Coronary artery (tissue), 2 donors: ENCODE results near the gene SMPD4.
"Not testable (repeated sequence)": the region's sequence is repeated elsewhere in the genome, so short reads cannot be mapped to it uniquely, and the experiment has no call there.

Experiments
- DNase-seq: peaks from one replicate; pipeline ENCODE4 v3.0.0-alpha.2; 2017; ENCODE audit warnings: low spot score
- H3K27ac ChIP-seq, 2 donors: fragments of 200-600 bp; sonication (generic); one replicate each; pipeline ENCODE4 v1.5.1; 2016 to 2019
- H3K4me3 ChIP-seq: fragments of 200-600 bp; sonication (generic); 2 replicates; pipeline ENCODE4 v1.5.1; 2016; ENCODE audit warnings: mild to moderate bottlenecking, moderate library complexity
- TF ChIP-seq, protein P1 (sequence below): fragments of 200-600 bp; sonication (generic); IDR thresholded peaks from one replicate; pipeline ENCODE4 v1.5.1; 2019; ENCODE audit warnings: antibody characterized with exemption

The SMPD4 gene, protein sequence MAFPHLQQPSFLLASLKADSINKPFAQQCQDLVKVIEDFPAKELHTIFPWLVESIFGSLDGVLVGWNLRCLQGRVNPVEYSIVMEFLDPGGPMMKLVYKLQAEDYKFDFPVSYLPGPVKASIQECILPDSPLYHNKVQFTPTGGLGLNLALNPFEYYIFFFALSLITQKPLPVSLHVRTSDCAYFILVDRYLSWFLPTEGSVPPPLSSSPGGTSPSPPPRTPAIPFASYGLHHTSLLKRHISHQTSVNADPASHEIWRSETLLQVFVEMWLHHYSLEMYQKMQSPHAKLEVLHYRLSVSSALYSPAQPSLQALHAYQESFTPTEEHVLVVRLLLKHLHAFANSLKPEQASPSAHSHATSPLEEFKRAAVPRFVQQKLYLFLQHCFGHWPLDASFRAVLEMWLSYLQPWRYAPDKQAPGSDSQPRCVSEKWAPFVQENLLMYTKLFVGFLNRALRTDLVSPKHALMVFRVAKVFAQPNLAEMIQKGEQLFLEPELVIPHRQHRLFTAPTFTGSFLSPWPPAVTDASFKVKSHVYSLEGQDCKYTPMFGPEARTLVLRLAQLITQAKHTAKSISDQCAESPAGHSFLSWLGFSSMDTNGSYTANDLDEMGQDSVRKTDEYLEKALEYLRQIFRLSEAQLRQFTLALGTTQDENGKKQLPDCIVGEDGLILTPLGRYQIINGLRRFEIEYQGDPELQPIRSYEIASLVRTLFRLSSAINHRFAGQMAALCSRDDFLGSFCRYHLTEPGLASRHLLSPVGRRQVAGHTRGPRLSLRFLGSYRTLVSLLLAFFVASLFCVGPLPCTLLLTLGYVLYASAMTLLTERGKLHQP

DNA sequence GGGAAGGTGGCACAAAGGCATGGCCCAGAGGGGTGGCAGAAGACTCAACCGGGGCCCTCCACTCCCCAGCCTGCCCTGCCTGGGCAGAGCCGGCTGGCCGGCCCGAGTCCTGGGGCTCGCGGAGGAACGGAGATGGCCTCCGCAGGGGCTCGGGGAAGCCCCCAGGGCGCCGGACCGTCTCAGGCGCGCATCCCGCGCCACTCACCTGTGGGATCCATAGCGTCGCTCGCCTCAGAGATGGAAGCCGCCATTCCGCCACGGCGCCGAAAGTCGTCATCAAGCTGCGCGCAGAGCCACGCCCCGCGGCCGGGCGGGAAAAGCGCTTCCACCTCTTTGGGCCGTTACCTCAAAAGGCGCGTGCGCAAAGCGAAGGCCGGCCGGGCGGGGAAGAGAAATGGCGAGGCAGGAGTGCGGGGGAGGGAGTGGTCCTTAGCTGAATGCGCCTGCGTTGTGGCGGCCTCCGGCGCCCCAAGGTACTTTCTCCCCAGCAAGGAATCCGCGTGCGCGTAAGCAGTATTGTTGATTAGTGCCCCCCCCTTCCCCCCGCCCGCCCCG, at the start of gene SMPD4:
Gene SMPD4 (minus strand): TSS at position 278 of the 555 bp plus-strand sequence. CDS start 5,010 bp downstream, outside the sequence.
- peak; percentile 98 for DNase-seq
- TF ChIP-seq, protein P1, sequence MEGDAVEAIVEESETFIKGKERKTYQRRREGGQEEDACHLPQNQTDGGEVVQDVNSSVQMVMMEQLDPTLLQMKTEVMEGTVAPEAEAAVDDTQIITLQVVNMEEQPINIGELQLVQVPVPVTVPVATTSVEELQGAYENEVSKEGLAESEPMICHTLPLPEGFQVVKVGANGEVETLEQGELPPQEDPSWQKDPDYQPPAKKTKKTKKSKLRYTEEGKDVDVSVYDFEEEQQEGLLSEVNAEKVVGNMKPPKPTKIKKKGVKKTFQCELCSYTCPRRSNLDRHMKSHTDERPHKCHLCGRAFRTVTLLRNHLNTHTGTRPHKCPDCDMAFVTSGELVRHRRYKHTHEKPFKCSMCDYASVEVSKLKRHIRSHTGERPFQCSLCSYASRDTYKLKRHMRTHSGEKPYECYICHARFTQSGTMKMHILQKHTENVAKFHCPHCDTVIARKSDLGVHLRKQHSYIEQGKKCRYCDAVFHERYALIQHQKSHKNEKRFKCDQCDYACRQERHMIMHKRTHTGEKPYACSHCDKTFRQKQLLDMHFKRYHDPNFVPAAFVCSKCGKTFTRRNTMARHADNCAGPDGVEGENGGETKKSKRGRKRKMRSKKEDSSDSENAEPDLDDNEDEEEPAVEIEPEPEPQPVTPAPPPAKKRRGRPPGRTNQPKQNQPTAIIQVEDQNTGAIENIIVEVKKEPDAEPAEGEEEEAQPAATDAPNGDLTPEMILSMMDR = no peak
- Histone ChIP-seq H3K4me3 (peak within 1 kb of the TSS; percentile 87), H3K27ac (peak within 1 kb of the TSS; percentile 85 to 92)

DNA sequence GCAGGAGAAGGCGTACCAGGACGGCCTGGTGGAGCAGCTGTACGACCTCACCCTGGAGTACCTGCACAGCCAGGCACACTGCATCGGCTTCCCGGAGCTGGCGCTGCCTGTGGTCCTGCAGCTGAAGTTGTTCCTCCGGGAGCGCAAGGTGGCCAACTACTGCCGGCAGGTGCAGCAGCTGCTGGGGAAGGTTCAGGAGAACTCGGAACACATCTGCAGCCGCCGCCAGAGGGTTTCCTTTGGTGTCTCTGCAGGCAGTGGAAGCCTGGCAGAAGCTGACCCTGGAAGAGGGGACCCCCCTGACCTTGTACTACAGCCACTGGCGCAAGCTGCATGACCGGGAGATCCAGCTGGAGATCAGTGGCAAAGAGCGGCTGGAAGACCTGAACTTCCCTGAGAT, 49.5 kb upstream of the SMPD4 start:
- not testable (repeated sequence) for H3K4me3 ChIP-seq, H3K27ac ChIP-seq, DNase-seq

DNA sequence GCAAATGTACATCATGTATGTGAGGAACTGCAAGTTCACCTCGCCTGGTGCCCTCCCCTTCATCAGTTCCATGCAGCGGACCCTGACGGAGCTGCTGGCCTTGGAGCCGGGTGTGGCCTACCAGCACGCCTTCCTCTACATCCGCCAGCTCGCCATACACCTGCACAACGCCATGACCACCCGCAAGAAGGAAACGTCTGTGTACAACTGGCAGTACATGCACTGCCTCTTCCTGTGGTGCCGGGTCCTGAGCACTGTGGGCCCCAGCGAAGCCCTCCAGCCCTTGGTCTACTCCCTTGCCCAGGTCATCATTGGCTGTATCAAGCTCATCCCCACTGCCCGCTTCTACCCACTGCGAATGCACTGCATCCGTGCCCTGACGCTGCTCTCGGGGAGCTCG, 49.0 kb upstream of the SMPD4 start:
- DNase-seq, H3K27ac ChIP-seq: not testable (repeated sequence)

DNA sequence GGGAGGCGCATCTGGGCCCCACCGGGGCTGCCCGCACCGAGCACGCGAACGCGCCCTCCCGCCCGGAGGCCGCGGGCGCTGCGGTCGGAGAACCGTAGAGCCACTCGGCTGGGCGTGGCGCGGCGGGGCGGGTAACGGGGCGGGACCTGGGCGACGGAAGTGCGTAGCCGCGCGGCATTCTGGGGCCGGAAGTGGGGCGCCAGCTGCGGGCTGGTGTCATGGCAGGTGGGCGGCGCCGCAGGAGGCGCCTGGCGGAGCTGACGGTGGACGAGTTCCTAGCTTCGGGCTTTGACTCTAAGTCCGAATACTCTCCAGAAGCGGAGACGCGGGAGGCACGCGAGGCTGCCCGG, 47.7 kb upstream of the SMPD4 start:
- not testable (repeated sequence) for DNase-seq, H3K27ac ChIP-seq, H3K4me3 ChIP-seq

More for the DNA sequence above, 49.0 kb upstream of the SMPD4 start:
- not testable (repeated sequence) for H3K4me3 ChIP-seq

DNA sequence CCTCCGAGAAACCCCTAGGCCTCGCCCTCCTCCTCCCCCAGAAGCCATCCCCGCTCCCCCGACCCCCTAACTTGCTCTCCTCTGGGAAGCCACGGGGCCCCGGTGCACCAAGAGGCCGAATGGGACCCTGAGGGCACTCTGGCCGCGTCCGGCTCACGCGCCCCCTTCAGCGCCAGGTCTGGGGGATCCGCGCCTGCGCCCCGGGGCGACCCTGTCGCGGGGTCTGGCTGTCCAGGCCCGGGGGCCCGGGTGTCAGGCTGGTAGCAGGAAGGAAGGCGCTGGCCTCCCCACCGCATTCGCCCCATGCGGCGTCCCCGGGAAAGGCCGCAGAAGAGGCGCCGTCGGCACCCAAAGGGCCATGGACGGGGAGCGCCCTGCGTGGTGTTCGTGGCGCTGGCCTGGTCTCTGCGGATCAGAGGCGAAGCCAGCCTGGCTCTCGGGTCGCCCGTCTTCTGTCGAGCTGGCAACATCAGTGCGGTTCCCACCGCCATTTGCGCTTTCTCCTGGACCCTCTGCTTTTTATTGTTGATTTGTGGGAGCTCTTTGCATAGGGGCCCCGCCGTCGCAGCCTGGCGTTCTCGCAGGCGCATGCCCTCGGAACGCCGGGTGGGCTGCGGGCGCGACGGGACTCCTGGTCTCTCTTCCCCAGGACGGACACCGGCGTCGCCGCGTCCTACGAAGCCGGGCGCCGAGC, 47.2 kb upstream of the SMPD4 start:
- DNase-seq, H3K27ac ChIP-seq, H3K4me3 ChIP-seq: not testable (repeated sequence)

DNA sequence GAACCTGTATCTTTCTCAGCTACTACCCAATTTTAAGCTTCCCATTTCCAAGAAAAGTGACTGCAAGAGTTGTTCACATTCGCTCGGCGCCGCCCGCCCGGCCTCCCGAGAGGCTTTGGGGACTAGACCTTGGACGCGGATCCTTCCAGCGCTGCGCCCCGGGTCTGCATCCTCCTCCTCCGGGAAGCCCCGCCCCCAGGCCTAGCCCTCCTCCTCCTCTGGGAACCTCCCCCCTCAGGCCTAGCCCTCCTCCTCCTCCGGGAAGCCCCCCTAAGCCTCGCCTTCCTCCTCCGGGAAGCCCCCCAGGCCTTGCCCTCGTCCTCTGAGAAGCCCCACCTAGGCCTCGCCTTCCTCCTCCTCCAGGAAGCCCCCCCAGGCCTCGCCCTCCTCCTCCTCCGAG, 46.6 kb upstream of the SMPD4 start:
- H3K4me3 ChIP-seq, H3K27ac ChIP-seq, DNase-seq: not testable (repeated sequence)

DNA sequence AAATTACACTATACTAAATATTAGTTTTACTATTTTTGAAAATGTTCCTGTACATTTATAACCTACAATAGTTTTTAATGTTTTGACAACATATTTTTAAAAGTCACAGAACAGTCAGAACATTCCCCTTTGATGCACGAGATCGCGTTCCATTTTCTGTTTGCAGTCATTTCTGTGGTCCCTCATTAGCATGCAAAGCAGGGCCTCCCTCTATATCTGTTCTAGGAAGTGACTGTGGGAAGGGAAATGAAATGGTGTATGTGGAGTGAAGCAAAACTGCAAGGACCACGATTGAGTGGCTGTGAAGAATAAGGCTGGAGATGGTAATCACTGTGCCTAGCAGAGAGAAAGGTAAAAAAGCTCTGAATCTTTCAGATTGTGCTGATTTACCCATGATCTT, 41.1 kb upstream of the SMPD4 start:
- not testable (repeated sequence) for DNase-seq, H3K27ac ChIP-seq, H3K4me3 ChIP-seq

DNA sequence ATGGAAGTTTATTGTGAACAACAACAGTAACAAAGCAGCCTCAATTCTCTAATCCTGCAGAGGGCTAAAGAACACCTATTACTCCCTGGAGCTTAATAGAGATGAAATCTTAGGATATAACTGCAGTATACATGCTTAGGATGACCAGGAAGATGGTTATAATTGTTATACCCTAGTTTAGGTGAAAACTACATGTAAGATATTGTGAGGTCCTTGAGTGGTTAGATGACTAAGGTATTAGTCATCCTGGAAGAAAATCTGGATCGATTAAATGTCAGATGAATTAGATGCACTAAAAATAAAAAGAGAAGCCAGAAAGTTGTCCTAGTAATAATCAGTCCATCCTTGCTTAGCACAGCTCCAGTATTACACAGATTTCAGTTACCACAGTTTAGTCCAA, 39.1 kb upstream of the SMPD4 start:
- H3K4me3 ChIP-seq, DNase-seq, H3K27ac ChIP-seq: not testable (repeated sequence)

DNA sequence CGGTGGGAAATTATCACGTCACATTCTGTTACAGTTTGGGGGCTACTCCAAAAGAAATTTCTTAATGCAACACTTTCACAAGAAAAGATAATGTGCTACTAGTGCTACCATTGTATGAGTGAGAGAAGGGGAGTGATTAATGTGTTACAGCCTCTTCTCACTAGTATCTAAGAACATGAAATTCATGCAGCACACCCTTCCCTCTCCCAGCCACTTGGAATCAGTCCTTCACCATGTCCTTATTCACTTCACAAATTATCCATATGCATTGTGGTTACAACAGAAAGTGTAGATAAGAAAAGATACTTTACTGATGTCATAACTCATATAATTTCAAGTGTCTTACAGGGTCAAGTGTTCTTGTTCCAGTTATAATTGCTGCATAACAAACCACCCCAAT, 37.7 kb upstream of the SMPD4 start:
- H3K4me3 ChIP-seq, H3K27ac ChIP-seq, DNase-seq: not testable (repeated sequence)

DNA sequence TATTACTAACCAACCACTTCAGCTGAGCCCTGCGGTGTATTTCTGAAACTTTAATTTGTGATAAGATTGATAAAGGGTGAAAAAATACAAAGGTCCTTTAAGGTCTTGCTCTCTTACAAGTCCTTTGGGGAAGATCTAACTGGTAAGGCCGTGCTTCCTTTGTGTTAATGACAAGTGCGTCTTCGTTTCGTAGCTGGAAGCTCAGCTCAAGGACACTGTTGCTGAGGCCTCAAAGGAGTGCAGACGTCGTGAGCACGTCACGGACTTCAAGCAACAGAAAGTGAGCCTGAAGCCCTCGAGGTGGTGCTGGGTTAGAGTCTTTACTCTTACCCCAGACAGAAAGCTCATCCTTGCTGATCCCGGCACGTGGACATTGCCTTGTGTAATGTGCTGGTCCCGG, 25.6 kb upstream of the SMPD4 start:
- not testable (repeated sequence) for H3K27ac ChIP-seq, DNase-seq, H3K4me3 ChIP-seq

DNA sequence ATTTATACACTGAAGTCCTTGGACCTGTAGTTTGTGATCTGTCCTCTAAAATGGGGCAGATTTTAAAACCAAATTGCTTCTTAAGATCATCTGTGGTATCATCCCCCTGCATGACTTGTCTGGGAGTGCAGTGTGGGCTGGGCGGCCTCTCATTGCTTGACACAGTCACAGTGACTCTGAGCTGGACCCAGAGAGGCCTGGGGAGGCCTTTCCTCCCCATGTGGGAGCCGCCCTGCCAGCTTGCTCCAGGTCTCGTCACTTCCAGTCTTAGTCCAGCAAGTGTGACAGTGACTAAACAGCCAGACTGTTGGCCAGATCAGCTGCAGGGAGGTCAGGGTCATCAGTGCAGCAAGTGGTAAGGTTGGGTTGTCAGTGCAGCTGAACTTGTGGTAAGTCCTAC, 21.7 kb upstream of the SMPD4 start:
- not testable (repeated sequence) for H3K27ac ChIP-seq, H3K4me3 ChIP-seq, DNase-seq

DNA sequence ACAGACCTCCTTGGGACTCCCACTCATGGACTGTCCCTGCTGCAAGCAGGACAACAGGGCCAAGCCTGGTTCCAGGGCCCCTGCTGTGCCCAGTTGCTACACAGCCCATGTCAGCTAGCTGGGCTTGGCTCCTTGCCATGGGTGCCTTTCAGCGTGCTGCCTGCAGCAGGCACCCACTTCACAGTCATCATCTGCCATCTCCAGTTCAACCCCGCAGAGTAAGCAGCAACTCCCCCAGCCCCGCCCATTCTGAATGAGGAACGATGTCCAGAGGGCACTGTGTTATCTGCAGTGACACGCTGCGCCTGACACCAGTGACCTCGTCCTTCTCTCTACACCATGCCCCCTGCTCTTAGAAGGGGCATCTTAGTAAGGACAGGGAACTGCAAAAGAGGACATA, 21.1 kb upstream of the SMPD4 start:
- H3K4me3 ChIP-seq, H3K27ac ChIP-seq, DNase-seq: not testable (repeated sequence)

DNA sequence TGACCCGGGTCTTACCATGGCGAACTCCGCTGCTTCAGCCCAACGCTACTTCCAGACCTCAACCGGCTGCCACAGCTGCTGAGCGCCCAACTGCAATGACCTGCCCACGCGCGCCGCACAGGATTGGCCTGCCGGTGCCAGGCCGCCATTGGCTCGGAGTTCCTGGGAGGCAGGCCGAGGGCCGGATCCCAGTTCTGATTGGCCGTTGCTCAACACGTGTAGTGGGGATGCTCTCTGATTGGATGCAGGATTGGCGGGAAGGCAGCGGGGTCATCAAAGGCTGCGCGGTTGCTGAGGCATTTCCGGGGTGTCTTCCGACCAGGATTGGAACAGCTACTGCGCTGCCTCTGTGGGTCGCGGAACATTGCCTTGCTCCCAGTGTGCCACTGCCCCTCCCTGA, 16.9 kb upstream of the SMPD4 start, which contains the start of gene TUBA3E:
Gene TUBA3E (minus strand): TSS at position 97 of the 400 bp plus-strand sequence. CDS start 79 bp downstream, at position 18.
- Histone ChIP-seq H3K27ac (no peak within 1 kb of the TSS), H3K4me3 (no peak within 1 kb of the TSS)
- TF ChIP-seq, protein P1 = no peak
- DNase-seq = no peak

DNA sequence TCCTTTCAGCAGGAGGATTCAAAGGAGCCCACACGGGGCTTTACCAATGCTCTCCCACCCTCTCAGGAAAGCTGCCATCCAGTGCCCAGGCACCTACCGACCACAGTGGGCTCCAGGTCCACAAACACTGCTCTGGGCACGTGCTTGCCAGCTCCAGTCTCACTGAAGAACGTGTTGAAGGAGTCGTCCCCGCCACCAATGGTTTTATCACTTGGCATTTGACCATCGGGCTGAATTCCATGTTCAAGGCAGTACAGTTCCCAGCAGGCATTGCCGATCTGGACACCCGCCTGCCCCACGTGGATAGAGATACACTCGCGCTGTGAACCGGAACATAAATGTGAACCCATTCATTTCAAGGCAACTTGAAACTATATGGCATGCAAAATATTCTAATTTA, 14.7 kb upstream of the SMPD4 start:
- H3K4me3 ChIP-seq, DNase-seq, H3K27ac ChIP-seq: not testable (repeated sequence)

DNA sequence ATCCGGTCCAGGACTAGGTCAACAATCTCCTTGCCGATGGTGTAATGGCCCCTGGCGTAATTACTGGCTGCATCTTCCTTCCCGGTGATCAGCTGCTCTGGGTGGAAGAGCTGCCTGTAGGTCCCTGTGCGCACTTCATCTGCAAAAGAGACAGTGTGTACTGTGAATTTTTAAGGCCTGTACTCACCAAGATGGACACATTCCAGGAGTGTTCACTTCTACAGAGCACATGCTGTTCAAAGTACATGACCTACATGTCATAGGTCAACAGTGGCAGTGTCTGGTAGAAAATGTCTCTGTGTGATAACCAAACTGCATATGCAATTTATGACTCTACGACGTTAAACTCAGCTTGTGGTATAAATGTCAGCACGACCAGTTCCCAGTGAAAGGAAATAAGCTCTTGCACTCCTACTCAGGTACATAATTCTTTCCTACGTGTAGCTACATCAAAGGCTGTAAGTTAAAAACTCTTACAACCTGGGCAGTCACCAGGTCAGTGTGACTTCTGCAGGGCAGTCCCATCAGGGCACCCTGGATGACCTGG, 13.8 kb upstream of the SMPD4 start:
- not testable (repeated sequence) for H3K4me3 ChIP-seq, H3K27ac ChIP-seq, DNase-seq

DNA sequence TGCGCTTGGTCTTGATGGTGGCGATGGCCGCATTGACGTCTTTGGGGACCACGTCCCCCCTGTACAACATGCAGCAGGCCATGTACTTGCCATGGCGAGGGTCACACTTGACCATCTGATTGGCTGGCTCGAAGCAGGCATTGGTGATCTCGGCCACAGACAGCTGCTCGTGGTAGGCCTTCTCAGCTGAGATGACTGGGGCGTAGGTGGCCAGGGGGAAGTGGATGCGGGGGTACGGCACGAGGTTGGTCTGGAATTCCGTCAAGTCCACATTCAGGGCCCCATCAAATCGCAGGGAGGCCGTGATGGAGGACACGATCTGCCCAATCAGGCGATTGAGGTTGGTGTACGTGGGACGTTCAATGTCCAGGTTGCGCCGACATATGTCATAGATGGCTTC, 12.4 kb upstream of the SMPD4 start:
- not testable (repeated sequence) for H3K4me3 ChIP-seq, H3K27ac ChIP-seq, DNase-seq
